Activated B cell treated with CpG ODN at 0.5 μM for 24 hours (primary cell): Measurements from ENCODE around the gene SH3BP5. TPM values are rescaled to one million over a fixed set of nuclear protein-coding genes. Genes with fewer than 3 reads are reported as not detected.
A peak's percentile ranks its signal among the peaks of the same experiment; 100 is the strongest.

ENCODE experiments used
- ATAC-seq: fragments of 200-7000 bp; cut with Tn5 transposase; one replicate; pipeline ENCODE4 v1.10.0; 2021; ENCODE audit warnings: low read depth, mild to moderate bottlenecking, moderate library complexity
- CTCF ChIA-PET: fragments of 350-600 bp; sonication (Branson Sonifier 250); formaldehyde crosslinking; loops from one replicate; lab custom pipeline; 2021; ENCODE audit warnings: antibody characterized with exemption; lab: Charles Lee
- POLR2A ChIA-PET: fragments of 350-600 bp; sonication (Branson Sonifier 250); formaldehyde crosslinking; loops from one replicate; lab custom pipeline; 2021; ENCODE audit warnings: antibody characterized with exemption; lab: Charles Lee
- DNase-seq: peaks from one replicate; pipeline ENCODE4 v3.0.0; 2022
- H3K27ac Mint-ChIP-seq: one replicate; pipeline ENCODE4 v1.8.0; 2020; ENCODE audit warnings: mixed read lengths
- H3K27me3 Mint-ChIP-seq: one replicate; pipeline ENCODE4 v1.8.0; 2021; ENCODE audit warnings: mixed read lengths
- H3K36me3 Mint-ChIP-seq: one replicate; pipeline ENCODE4 v1.8.0; 2021; ENCODE audit warnings: low read depth, mixed read lengths
- H3K4me1 Mint-ChIP-seq: one replicate; pipeline ENCODE4 v1.8.0; 2021; ENCODE audit warnings: mixed read lengths
- H3K4me3 Mint-ChIP-seq: one replicate; pipeline ENCODE4 v1.8.0; 2020; ENCODE audit warnings: mild to moderate bottlenecking, mixed read lengths
- H3K9me3 Mint-ChIP-seq: one replicate; pipeline ENCODE4 v1.8.0; 2020; ENCODE audit warnings: mixed read lengths
- CTCF ChIP-seq: fragments of 200-600 bp; IDR thresholded peaks from one replicate; pipeline ENCODE4 v1.8.0; 2022; ENCODE audit warnings: antibody characterized with exemption, mild to moderate bottlenecking
- intact Hi-C: fragments of 100-400 bp; cut with micrococcal nuclease; formaldehyde crosslinking; loops from one replicate; pipeline ENCODE4 v1.15.1; 2024
- total RNA-seq: library from RNA; stranded (reverse); gene quantifications from 2 replicates; pipeline ENCODE4 v1.2.3, GENCODE V29; 2022

Gene SH3BP5
- total RNA-seq, 1 donor from 2014 or later: 66.0 TPM

GRCh38 chr3:15347737-15348110 is 15.3 kb upstream of the SH3BP5 start:
- no peak for TF ChIP-seq CTCF
- Mint-ChIP-seq H3K36me3 (peaks cover 2% of the 10 kb centered on the region), H3K9me3 (peaks cover 12% of the 10 kb centered on the region), H3K4me3 (peak overlapping the region; percentile 11), H3K4me1 (peaks cover 69% of the 10 kb centered on the region), H3K27me3 (no peaks in the 10 kb centered on the region), H3K27ac (peak overlapping the region; percentile 98)
- ChIA-PET POLR2A (interaction anchor here (1.0 to 2.2 kb wide), 7 partner anchors 10 to 76 kb away, joined by 3 to 17 read pairs (median 4); partner anchors contain the start of gene SH3BP5), CTCF (interaction anchor here (1.0 to 1.8 kb wide), 5 partner anchors 10 to 58 kb away, joined by 3 to 6 read pairs (median 4); no protein-coding TSS in a partner anchor)
- intact Hi-C loops: no loop called here
- DNase-seq (no peak), ATAC-seq (no peak)

GRCh38 chr3:15347063-15347736 is 14.8 kb upstream of the SH3BP5 start:
- Mint-ChIP-seq H3K9me3 (peaks cover 12% of the 10 kb centered on the region), H3K27ac (peak overlapping the region; percentile 98), H3K27me3 (no peaks in the 10 kb centered on the region), H3K36me3 (peaks cover 1% of the 10 kb centered on the region), H3K4me1 (peaks cover 73% of the 10 kb centered on the region), H3K4me3 (peak overlapping the region; percentile 11)
- ChIA-PET POLR2A (interaction anchor here (1.0 to 2.2 kb wide), 7 partner anchors 11 to 76 kb away, joined by 3 to 17 read pairs (median 4); partner anchors contain the start of gene SH3BP5), CTCF (interaction anchor here (1.0 to 1.8 kb wide), 5 partner anchors 10 to 58 kb away, joined by 3 to 6 read pairs (median 4); no protein-coding TSS in a partner anchor)
- ATAC-seq: no peak
- DNase-seq: no peak
- intact Hi-C loops: no loop called here
- TF ChIP-seq CTCF: no peak

DNA sequence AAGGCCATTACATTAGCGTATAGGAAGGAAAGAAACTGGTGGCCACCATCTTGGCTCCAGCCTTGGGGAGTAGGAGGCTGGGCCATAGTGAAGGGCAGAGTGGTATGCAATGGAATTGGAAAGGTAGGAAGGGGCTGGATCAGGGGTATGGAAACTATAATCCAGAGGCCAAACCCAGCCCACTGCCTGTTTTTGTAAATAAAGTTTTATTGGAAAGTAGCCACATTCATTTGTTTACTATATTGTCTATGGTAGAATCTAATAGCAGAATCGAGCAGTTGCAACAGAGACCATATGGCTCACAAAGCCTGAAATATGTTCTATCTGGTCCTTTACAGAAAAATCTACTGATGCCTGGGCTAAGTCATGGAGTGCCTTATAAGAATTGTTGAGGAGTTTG is 14.1 kb upstream of the SH3BP5 start:
- Mint-ChIP-seq H3K27me3 (no peaks in the 10 kb centered on the region), H3K9me3 (peaks cover 12% of the 10 kb centered on the region), H3K4me3 (peak overlapping the region; percentile 11), H3K27ac (peak overlapping the region; percentile 98), H3K4me1 (peaks cover 78% of the 10 kb centered on the region), H3K36me3 (no peaks in the 10 kb centered on the region)
- ChIA-PET CTCF (interaction anchor here (0.9 to 2.7 kb wide), 6 partner anchors 11 to 78 kb away, joined by 4 to 19 read pairs (median 7); partner anchors contain the start of gene SH3BP5), POLR2A (interaction anchor here (0.7 to 2.9 kb wide), 15 partner anchors 8 to 75 kb away, joined by 3 to 49 read pairs (median 9); partner anchors contain the start of gene SH3BP5)
- no peak for TF ChIP-seq CTCF
- DNase-seq: no peak
- intact Hi-C loops: no loop called here
- no peak for ATAC-seq

GRCh38 chr3:15345608-15346137 is 13.3 kb upstream of the SH3BP5 start:
- Mint-ChIP-seq H3K4me3 (peak overlapping the region; percentile 59), H3K4me1 (peaks cover 84% of the 10 kb centered on the region), H3K36me3 (no peaks in the 10 kb centered on the region), H3K27me3 (no peaks in the 10 kb centered on the region), H3K27ac (peak overlapping the region; percentile 98), H3K9me3 (peaks cover 12% of the 10 kb centered on the region)
- intact Hi-C loops: loop anchor here (1.0 kb wide), 8 partner anchors 11 to 256 kb away; partner anchors contain the start of genes BTD, HACL1 and SH3BP5
- CTCF ChIA-PET: interaction anchor here (0.9 to 2.7 kb wide), 10 partner anchors 12 to 77 kb away, joined by 3 to 19 read pairs (median 4); partner anchors contain the start of gene SH3BP5
- ATAC-seq: peak; percentile 90
- TF ChIP-seq CTCF: no peak
- POLR2A ChIA-PET: interaction anchor here (0.6 to 2.9 kb wide), 21 partner anchors 9 to 1562 kb away, joined by 3 to 49 read pairs (median 8); partner anchors contain the start of gene SH3BP5
- peak; percentile 53 for DNase-seq
